Activated CD8-positive, alpha-beta T cell treated with anti-CD3 and anti-CD28 coated beads for 36 hours (primary cell): Measurements from ENCODE around the gene CLDND2. TPM values are rescaled to one million over a fixed set of nuclear protein-coding genes. Genes with fewer than 3 reads are reported as not detected.

Source experiments
- ATAC-seq: fragments of 200-7000 bp; cut with Tn5 transposase; one replicate; pipeline ENCODE4 v1.10.0; 2021; ENCODE audit warnings: mild to moderate bottlenecking, moderate library complexity
- CTCF ChIA-PET: fragments of 350-600 bp; sonication (Branson Sonifier 250); formaldehyde crosslinking; loops from one replicate; lab custom pipeline; 2021; ENCODE audit warnings: antibody characterized with exemption; lab: Charles Lee
- POLR2A ChIA-PET: fragments of 350-600 bp; sonication (Branson Sonifier 250); formaldehyde crosslinking; loops from one replicate; lab custom pipeline; 2021; ENCODE audit warnings: antibody characterized with exemption; lab: Charles Lee
- DNase-seq: peaks from one replicate; pipeline ENCODE4 v3.0.0-alpha.2; 2020
- H3K27ac Mint-ChIP-seq: one replicate; pipeline ENCODE4 v1.8.0; 2021; ENCODE audit warnings: mild to moderate bottlenecking, mixed read lengths
- H3K27me3 Mint-ChIP-seq: one replicate; pipeline ENCODE4 v1.8.0; 2021; ENCODE audit warnings: mixed read lengths
- H3K36me3 Mint-ChIP-seq: one replicate; pipeline ENCODE4 v1.8.0; 2021; ENCODE audit warnings: low read depth, mixed read lengths
- H3K4me1 Mint-ChIP-seq: one replicate; pipeline ENCODE4 v1.8.0; 2021; ENCODE audit warnings: low read depth, mixed read lengths
- H3K4me3 Mint-ChIP-seq: one replicate; pipeline ENCODE4 v1.8.0; 2021; ENCODE audit warnings: mild to moderate bottlenecking, moderate library complexity, mixed read lengths
- H3K9me3 Mint-ChIP-seq: one replicate; pipeline ENCODE4 v1.8.0; 2021; ENCODE audit warnings: mixed read lengths
- intact Hi-C: fragments of 100-400 bp; cut with micrococcal nuclease; formaldehyde crosslinking; loops from one replicate; pipeline ENCODE4 v1.10.0; 2022
- total RNA-seq, 2 experiments: library from RNA; stranded (reverse); gene quantifications; one replicate each; pipeline ENCODE4 v1.2.3, GENCODE V29; 2021
- TF ChIP-seq, protein P1 (sequence below): fragments of 200-600 bp; IDR thresholded peaks from one replicate; pipeline ENCODE4 v1.8.0; 2022; ENCODE audit warnings: antibody characterized with exemption, mild to moderate bottlenecking

Gene CLDND2
- total RNA-seq, 2 experiments from 2014 or later: 5.0 to 5.4 TPM

DNA sequence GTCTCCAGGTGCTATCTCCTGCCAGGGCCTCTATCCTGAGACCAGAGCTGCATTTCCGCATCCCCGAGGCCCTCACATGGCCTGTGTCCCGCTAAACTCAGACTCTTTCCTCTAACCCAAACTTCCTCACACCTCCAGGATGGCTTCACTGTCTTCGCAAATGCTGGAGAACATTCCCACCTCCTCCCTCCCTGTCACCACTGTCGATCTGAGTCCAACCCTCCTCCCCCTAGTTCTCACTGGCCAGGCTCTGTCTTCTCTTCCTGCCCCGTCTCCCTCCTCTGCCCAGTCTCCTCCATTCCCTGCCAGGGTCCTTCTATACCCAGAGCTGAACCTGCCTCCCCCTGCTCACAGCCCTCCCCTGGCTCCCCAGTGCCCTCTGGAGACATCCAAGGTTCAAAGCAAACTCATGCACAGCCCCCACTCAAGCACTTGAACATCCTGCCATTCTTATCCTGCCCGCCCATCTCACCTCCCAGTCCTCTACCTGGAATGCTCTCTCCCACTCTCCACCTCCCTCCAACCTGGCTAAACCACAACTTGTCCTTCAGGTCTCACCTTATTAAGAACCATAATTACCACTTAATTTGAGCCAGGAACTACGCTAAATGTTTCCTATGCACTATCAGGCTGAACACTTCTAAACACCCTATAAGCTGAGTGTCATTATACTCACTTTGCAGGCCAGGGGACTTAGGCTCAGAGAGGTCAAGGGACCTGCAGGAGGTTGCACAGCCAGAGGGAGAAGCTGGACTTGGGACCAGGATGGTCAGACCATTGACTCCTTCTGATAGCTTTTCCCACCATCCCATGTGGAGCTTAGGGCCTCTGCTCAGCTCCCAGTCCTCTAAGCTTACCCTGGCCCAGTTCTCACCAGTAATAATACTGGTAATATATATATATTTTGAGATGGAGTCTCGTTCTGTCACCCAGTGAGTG is 25.9 kb downstream of the CLDND2 start:
- CTCF ChIA-PET: interaction anchor here (1.0 to 1.7 kb wide), 2 partner anchors 79 to 314 kb away, joined by 3 to 5 read pairs; no protein-coding TSS in a partner anchor
- H3K9me3 Mint-ChIP-seq: no peaks in the 10 kb centered on the region
- H3K27ac Mint-ChIP-seq: no peak overlapping the region
- TF ChIP-seq, protein P1, sequence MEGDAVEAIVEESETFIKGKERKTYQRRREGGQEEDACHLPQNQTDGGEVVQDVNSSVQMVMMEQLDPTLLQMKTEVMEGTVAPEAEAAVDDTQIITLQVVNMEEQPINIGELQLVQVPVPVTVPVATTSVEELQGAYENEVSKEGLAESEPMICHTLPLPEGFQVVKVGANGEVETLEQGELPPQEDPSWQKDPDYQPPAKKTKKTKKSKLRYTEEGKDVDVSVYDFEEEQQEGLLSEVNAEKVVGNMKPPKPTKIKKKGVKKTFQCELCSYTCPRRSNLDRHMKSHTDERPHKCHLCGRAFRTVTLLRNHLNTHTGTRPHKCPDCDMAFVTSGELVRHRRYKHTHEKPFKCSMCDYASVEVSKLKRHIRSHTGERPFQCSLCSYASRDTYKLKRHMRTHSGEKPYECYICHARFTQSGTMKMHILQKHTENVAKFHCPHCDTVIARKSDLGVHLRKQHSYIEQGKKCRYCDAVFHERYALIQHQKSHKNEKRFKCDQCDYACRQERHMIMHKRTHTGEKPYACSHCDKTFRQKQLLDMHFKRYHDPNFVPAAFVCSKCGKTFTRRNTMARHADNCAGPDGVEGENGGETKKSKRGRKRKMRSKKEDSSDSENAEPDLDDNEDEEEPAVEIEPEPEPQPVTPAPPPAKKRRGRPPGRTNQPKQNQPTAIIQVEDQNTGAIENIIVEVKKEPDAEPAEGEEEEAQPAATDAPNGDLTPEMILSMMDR: no peak
- intact Hi-C loops: no loop called here
- DNase-seq (no peak), ATAC-seq (no peak)
- peaks cover 14% of the 10 kb centered on the region for H3K36me3 Mint-ChIP-seq
- H3K4me3 Mint-ChIP-seq: no peak overlapping the region
- peaks cover 13% of the 10 kb centered on the region for H3K4me1 Mint-ChIP-seq
- POLR2A ChIA-PET: interaction anchor here (0.8 to 1.6 kb wide), 7 partner anchors 16 to 146 kb away, joined by 3 to 8 read pairs (median 3); no protein-coding TSS in a partner anchor
- peaks cover 1% of the 10 kb centered on the region for H3K27me3 Mint-ChIP-seq

DNA sequence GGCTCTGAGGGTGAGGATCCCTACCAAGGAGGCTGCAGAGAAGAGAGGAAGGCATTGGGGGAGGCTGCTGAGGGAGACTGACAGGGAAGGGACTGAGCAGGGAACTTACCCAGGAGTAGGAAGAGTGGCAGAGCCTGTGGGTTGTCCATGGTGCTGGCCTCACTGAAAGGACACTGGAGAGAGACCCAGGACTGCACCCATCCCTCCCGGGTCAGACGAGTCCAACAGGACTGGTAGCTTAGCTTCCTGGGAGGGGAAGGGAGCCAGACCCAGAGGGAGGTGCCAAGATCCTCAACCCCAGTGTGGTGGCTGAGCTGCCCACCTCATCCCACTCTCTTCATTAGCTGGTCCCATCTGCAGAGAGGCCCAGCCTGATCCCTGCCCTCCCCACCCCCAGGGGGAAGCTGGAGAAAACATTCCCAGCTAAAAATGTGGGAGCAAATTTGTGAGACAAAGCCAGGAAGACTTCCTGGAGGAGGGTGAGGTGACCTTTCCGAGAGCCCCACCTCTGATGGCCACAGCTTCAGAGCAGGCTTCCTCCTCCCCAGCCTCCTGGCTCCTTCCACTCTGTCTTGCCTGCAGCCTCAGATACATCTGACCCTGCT is 26.7 kb downstream of the CLDND2 start, which contains the start of gene VSIG10L:
Gene VSIG10L, minus strand, starts transcription at position 164 of the 605 bp plus-strand sequence. Its CDS starts 15 bp downstream, at position 149.
- H3K4me1 Mint-ChIP-seq: peaks cover 13% of the 10 kb centered on the region
- peaks cover 1% of the 10 kb centered on the region for H3K27me3 Mint-ChIP-seq
- ATAC-seq (no peak), DNase-seq (no peak)
- TF ChIP-seq, protein P1: no peak
- peak within 1 kb of the TSS; percentile 41 for H3K4me3 Mint-ChIP-seq
- H3K9me3 Mint-ChIP-seq: no peaks in the 10 kb centered on the region
- POLR2A ChIA-PET: interaction anchor here (0.8 to 1.6 kb wide), 8 partner anchors 13 to 146 kb away, joined by 3 to 8 read pairs (median 3); no protein-coding TSS in a partner anchor
- CTCF ChIA-PET: interaction anchor here (1.0 to 1.7 kb wide), 7 partner anchors 14 to 315 kb away, joined by 3 to 7 read pairs (median 3); no protein-coding TSS in a partner anchor
- H3K27ac Mint-ChIP-seq: no peak within 1 kb of the TSS
- H3K36me3 Mint-ChIP-seq: peaks cover 10% of the 10 kb centered on the region
- intact Hi-C loops: no loop called here

DNA sequence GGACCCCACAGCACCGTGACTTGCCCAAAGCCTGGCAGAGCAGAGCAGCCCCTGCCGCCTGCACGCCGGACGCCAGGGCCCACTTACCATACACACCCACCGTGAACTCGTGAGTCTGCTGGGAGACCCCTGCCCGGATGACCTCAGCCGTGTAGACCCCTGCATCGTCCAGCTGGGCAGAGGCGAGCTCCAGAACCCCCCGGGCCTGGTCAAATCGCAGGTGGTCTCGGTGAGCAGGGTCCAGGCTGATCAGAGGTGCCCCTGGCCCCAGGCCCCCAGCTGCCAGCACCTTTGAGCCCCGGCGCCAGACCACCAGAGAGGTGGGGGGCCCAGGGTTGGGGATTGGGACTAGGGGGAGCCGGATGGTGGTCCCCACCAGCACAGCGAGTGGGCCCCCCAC is 27.7 kb downstream of the CLDND2 start:
- POLR2A ChIA-PET: interaction anchor here (0.8 to 1.6 kb wide), 6 partner anchors 8 to 99 kb away, joined by 3 to 8 read pairs (median 4); partner anchors contain the start of gene ETFB
- TF ChIP-seq, protein P1: no peak

DNA sequence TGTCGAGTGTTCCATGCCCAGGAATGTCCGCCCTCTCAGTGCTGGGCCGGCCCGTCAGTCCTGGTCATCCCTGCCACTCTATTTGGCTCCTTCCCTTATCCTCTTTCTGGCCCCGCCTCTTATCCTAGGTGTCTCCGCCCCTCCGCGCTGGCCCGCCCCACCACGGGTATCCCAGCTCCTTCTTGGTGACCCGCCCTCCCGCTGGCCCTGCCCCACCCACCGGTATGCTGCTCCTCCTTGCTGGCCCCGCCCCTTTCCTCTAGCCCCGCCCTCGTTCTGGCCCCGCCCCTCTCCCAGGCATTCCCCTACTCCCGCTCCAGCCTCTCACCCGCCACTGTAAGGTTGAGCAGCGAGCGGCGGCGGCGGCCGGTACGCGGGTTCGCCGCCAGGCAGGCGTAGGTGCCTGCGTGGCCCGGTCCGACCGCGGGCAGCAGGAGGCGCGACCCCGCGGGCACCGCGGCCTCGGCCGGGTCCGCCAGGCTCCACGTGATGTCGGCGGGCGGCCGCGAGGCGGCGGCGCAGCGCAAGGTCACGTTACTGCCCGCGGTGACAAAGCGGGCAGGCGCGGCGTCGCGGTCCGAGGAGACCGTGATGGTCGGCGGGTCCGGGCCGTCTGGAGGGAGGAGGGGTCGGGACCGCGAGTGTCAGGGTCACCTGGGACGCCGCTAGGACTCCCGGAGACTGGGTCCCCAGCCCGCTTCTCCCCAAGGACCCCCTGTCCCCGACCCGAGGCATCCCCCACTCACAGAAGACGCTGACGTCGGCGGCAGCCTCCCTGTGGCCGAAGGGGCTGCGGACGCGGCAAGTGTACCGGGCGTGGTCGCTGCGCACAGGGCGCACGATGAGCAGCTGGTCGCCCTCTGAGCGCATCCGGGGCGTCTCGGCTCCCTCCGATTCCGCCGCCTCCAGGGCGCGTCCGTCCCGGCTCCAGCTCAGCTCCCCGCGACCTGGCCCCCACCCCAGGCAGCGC is 28.8 kb downstream of the CLDND2 start:
- peaks cover 13% of the 10 kb centered on the region for H3K4me1 Mint-ChIP-seq
- intact Hi-C loops: loop anchor here (10.0 kb wide), 1 partner anchor 85 kb away; no protein-coding TSS in a partner anchor
- peaks cover 1% of the 10 kb centered on the region for H3K27me3 Mint-ChIP-seq
- TF ChIP-seq, protein P1: peak; percentile 44
- DNase-seq: peak; percentile 99
- no peaks in the 10 kb centered on the region for H3K9me3 Mint-ChIP-seq
- peaks cover 3% of the 10 kb centered on the region for H3K36me3 Mint-ChIP-seq
- ChIA-PET POLR2A (interaction anchor here (0.8 to 1.2 kb wide), 2 partner anchors 9 to 26 kb away, joined by 3 to 4 read pairs; partner anchors contain the start of gene ETFB), CTCF (interaction anchor here (0.6 to 3.2 kb wide), 20 partner anchors 10 to 320 kb away, joined by 3 to 23 read pairs (median 4); partner anchors contain the start of genes ETFB and SIGLEC10)
- H3K4me3 Mint-ChIP-seq: peak overlapping the region; percentile 77
- H3K27ac Mint-ChIP-seq: peak overlapping the region; percentile 82
- ATAC-seq: peak; percentile 89

More for the DNA sequence above, 27.7 kb downstream of the CLDND2 start:
- peak overlapping the region; percentile 41 for H3K4me3 Mint-ChIP-seq
- H3K27ac Mint-ChIP-seq: no peak overlapping the region
- intact Hi-C loops: no loop called here
- DNase-seq (no peak), ATAC-seq (no peak)
- CTCF ChIA-PET: interaction anchor here (0.8 to 3.2 kb wide), 11 partner anchors 13 to 437 kb away, joined by 3 to 15 read pairs (median 3); no protein-coding TSS in a partner anchor
- peaks cover 1% of the 10 kb centered on the region for H3K27me3 Mint-ChIP-seq
- H3K9me3 Mint-ChIP-seq: no peaks in the 10 kb centered on the region
- H3K4me1 Mint-ChIP-seq: peaks cover 13% of the 10 kb centered on the region
- peaks cover 3% of the 10 kb centered on the region for H3K36me3 Mint-ChIP-seq
